Fibroblast of skin of scalp (primary cell): Measurements from ENCODE around the gene SERPINA3.
"Not testable (repeated sequence)": the region's sequence is repeated elsewhere in the genome, so short reads cannot be mapped to it uniquely, and the experiment has no call there.

Source experiments
- DNase-seq: peaks from one replicate; pipeline ENCODE4 v3.0.0-alpha.2; 2013

The SERPINA3 gene

GRCh38 chr14:94584591-94585280 is 27.5 kb upstream of the SERPINA3 start:
- no peak for DNase-seq

GRCh38 chr14:94586635-94587034 is 25.6 kb upstream of the SERPINA3 start:
- no peak for DNase-seq

- DNase-seq = no peak
Measured at GRCh38 chr14:94588311-94588710, 23.9 kb upstream of the SERPINA3 start.

GRCh38 chr14:94591073-94591472 is 21.1 kb upstream of the SERPINA3 start:
- no peak for DNase-seq

GRCh38 chr14:94591871-94592270 is 20.3 kb upstream of the SERPINA3 start:
- no peak for DNase-seq

GRCh38 chr14:94592457-94592856 is 19.7 kb upstream of the SERPINA3 start:
- DNase-seq = no peak

- DNase-seq = no peak
Measured at GRCh38 chr14:94593376-94593748, 18.8 kb upstream of the SERPINA3 start.

GRCh38 chr14:94593749-94594431 is 18.3 kb upstream of the SERPINA3 start:
- DNase-seq = no peak

GRCh38 chr14:94594441-94594840 is 17.8 kb upstream of the SERPINA3 start:
- no peak for DNase-seq

GRCh38 chr14:94595912-94596311 is 16.3 kb upstream of the SERPINA3 start:
- DNase-seq = no peak

GRCh38 chr14:94596361-94596760 is 15.8 kb upstream of the SERPINA3 start:
- no peak for DNase-seq

- DNase-seq = no peak
Measured at GRCh38 chr14:94597788-94598187, 14.4 kb upstream of the SERPINA3 start.

GRCh38 chr14:94598506-94598815 is 13.7 kb upstream of the SERPINA3 start:
- no peak for DNase-seq

- peak; percentile 93 for DNase-seq
Measured at GRCh38 chr14:94598816-94599655, 13.2 kb upstream of the SERPINA3 start.

- no peak for DNase-seq
Measured at GRCh38 chr14:94599656-94600004, 12.6 kb upstream of the SERPINA3 start.

- no peak for DNase-seq
Measured at GRCh38 chr14:94600148-94600545, 12.0 kb upstream of the SERPINA3 start.

- DNase-seq = peak; percentile 89
Measured at GRCh38 chr14:94601884-94602391, 10.3 kb upstream of the SERPINA3 start.

- DNase-seq = no peak
Measured at GRCh38 chr14:94602722-94603121, 9.5 kb upstream of the SERPINA3 start.

GRCh38 chr14:94605361-94605760 is 6.8 kb upstream of the SERPINA3 start:
- DNase-seq = no peak

- DNase-seq = not testable (repeated sequence)
Measured at GRCh38 chr14:94608966-94609365, 3.2 kb upstream of the SERPINA3 start.

- DNase-seq = no peak
Measured at GRCh38 chr14:94611179-94611578, 1.0 kb upstream of the SERPINA3 start.

- no peak for DNase-seq
Measured at GRCh38 chr14:94612580-94613554, 676 bp downstream of the SERPINA3 start.
